Activated B cell treated with CpG ODN at 0.5 μM for 24 hours (primary cell): ENCODE data around the gene RPN1. TPM values are rescaled to one million over a fixed set of nuclear protein-coding genes. Genes with fewer than 3 reads are reported as not detected.

Experiments
- ATAC-seq: fragments of 200-7000 bp; cut with Tn5 transposase; one replicate; pipeline ENCODE4 v1.10.0; 2021; ENCODE audit warnings: low read depth, mild to moderate bottlenecking, moderate library complexity
- CTCF ChIA-PET: fragments of 350-600 bp; sonication (Branson Sonifier 250); formaldehyde crosslinking; loops from one replicate; lab custom pipeline; 2021; ENCODE audit warnings: antibody characterized with exemption; lab: Charles Lee
- POLR2A ChIA-PET: fragments of 350-600 bp; sonication (Branson Sonifier 250); formaldehyde crosslinking; loops from one replicate; lab custom pipeline; 2021; ENCODE audit warnings: antibody characterized with exemption; lab: Charles Lee
- DNase-seq: peaks from one replicate; pipeline ENCODE4 v3.0.0; 2022
- H3K27ac Mint-ChIP-seq: one replicate; pipeline ENCODE4 v1.8.0; 2020; ENCODE audit warnings: mixed read lengths
- H3K27me3 Mint-ChIP-seq: one replicate; pipeline ENCODE4 v1.8.0; 2021; ENCODE audit warnings: mixed read lengths
- H3K36me3 Mint-ChIP-seq: one replicate; pipeline ENCODE4 v1.8.0; 2021; ENCODE audit warnings: low read depth, mixed read lengths
- H3K4me1 Mint-ChIP-seq: one replicate; pipeline ENCODE4 v1.8.0; 2021; ENCODE audit warnings: mixed read lengths
- H3K4me3 Mint-ChIP-seq: one replicate; pipeline ENCODE4 v1.8.0; 2020; ENCODE audit warnings: mild to moderate bottlenecking, mixed read lengths
- H3K9me3 Mint-ChIP-seq: one replicate; pipeline ENCODE4 v1.8.0; 2020; ENCODE audit warnings: mixed read lengths
- CTCF ChIP-seq: fragments of 200-600 bp; IDR thresholded peaks from one replicate; pipeline ENCODE4 v1.8.0; 2022; ENCODE audit warnings: antibody characterized with exemption, mild to moderate bottlenecking
- intact Hi-C: fragments of 100-400 bp; cut with micrococcal nuclease; formaldehyde crosslinking; loops from one replicate; pipeline ENCODE4 v1.15.1; 2024
- total RNA-seq: library from RNA; stranded (reverse); gene quantifications from 2 replicates; pipeline ENCODE4 v1.2.3, GENCODE V29; 2022

RPN1 gene
- total RNA-seq, 1 donor from 2014 or later, result 93.4 TPM

- H3K4me1 Mint-ChIP-seq, result peaks cover 38% of the 10 kb centered on the region
- CTCF ChIA-PET, result interaction anchor here (0.7 to 2.5 kb wide), 2 partner anchors 9 to 31 kb away, joined by 3 to 5 read pairs; no protein-coding TSS in a partner anchor
- peak overlapping the region; percentile 89 for H3K4me3 Mint-ChIP-seq
- intact Hi-C loops, result no loop called here
- ATAC-seq (no peak), DNase-seq (no peak)
- no peak for TF ChIP-seq CTCF
- no peaks in the 10 kb centered on the region for H3K9me3 Mint-ChIP-seq
- H3K36me3 Mint-ChIP-seq, result peaks cover 10% of the 10 kb centered on the region
- no peaks in the 10 kb centered on the region for H3K27me3 Mint-ChIP-seq
- H3K27ac Mint-ChIP-seq, result peak overlapping the region; percentile 71
- POLR2A ChIA-PET, result interaction anchor here (2.4 to 2.8 kb wide), 3 partner anchors 31 to 230 kb away, joined by 19 to 62 read pairs (median 21); partner anchors contain the start of gene ACAD9
Measured at GRCh38 chr3:128648940-128649663, 1.5 kb downstream of the RPN1 start.

DNA sequence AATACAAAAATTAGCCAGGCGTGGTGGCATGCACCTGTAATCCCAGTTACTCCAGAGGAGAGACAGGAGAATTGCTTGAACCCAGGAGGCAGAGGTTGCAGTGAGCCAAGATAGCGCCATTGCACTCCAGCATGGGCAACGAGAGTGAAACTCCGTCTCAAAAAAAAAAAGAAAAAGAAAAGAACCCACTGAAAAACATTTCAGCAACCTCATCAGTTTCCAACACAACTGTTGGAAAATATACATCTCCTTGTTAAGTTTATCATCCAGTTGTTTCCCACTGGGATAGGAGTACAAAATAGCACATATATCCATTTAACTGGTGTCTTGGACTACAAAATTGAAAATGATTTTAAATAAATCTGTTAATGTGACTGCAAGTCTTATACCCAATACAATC is 2.2 kb downstream of the RPN1 start:
- peaks cover 33% of the 10 kb centered on the region for H3K4me1 Mint-ChIP-seq
- POLR2A ChIA-PET, result no interaction called here
- ATAC-seq (no peak), DNase-seq (no peak)
- H3K27ac Mint-ChIP-seq, result no peak overlapping the region
- TF ChIP-seq CTCF, result no peak
- intact Hi-C loops, result no loop called here
- H3K4me3 Mint-ChIP-seq, result no peak overlapping the region
- H3K27me3 Mint-ChIP-seq, result no peaks in the 10 kb centered on the region
- H3K9me3 Mint-ChIP-seq, result no peaks in the 10 kb centered on the region
- CTCF ChIA-PET, result interaction anchor here (1.3 to 2.5 kb wide), 2 partner anchors 30 to 146 kb away, joined by 3 to 5 read pairs; no protein-coding TSS in a partner anchor
- H3K36me3 Mint-ChIP-seq, result peaks cover 16% of the 10 kb centered on the region

GRCh38 chr3:128647307-128647706 is 3.3 kb downstream of the RPN1 start:
- no peak for ATAC-seq
- CTCF ChIA-PET, result interaction anchor here (1.3 to 2.5 kb wide), 2 partner anchors 29 to 147 kb away, joined by 3 to 5 read pairs; no protein-coding TSS in a partner anchor
- Mint-ChIP-seq H3K4me3 (no peak overlapping the region), H3K4me1 (peaks cover 33% of the 10 kb centered on the region), H3K27me3 (no peaks in the 10 kb centered on the region), H3K9me3 (no peaks in the 10 kb centered on the region), H3K27ac (no peak overlapping the region), H3K36me3 (peaks cover 25% of the 10 kb centered on the region)
- DNase-seq, result no peak
- intact Hi-C loops, result no loop called here
- TF ChIP-seq CTCF, result no peak
- POLR2A ChIA-PET, result no interaction called here

DNA sequence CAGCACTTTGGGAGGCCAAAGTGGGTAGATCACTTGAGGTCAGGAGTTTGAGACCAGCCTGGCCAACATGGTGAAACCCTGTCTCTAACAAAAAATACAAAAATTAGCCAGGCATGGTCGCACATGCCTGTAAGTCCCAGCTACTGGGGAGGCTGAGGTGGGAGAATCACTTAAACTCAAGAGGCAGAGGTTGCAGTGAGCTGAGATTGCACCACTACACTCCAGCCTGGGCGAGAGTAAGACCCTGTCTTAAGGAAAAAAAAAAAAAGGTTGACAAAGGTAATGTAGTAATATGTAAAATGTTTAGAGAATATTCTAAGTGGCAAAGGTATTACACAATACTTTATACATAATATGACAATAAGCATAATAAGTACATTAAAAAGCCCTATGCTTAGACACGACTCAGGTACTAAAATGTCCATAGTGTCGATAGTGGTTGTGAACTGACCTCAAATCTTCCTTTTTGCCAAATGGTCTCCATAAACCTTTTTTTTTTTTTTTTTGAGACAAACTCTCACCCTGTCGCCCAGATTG is 16.5 kb downstream of the RPN1 start:
- intact Hi-C loops, result no loop called here
- Mint-ChIP-seq H3K9me3 (no peaks in the 10 kb centered on the region), H3K27ac (no peak overlapping the region), H3K36me3 (peaks cover 58% of the 10 kb centered on the region), H3K4me1 (no peaks in the 10 kb centered on the region), H3K4me3 (no peak overlapping the region), H3K27me3 (no peaks in the 10 kb centered on the region)
- POLR2A ChIA-PET, result no interaction called here
- CTCF ChIA-PET, result no interaction called here
- TF ChIP-seq CTCF, result no peak
- DNase-seq (no peak), ATAC-seq (no peak)

DNA sequence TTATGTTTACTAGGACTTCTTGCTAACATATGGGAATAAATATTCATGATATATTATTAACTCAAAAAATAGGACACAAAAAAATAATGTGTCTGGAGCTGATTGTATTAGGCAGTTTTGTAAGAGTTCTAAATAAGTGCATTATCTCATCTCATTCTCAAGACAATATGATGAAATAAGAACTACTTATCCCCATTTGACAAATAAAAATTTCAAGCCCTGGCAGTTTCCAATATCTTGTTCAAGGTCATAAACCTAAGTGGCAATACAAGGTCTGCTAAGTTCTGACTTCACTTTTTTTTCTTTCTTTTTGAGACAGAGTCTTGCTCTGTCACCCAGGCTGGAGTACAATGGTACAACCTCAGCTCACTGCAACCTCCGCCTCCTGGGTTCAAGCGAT is 18.3 kb downstream of the RPN1 start:
- Mint-ChIP-seq H3K36me3 (peaks cover 60% of the 10 kb centered on the region), H3K27ac (no peak overlapping the region), H3K27me3 (no peaks in the 10 kb centered on the region), H3K4me1 (no peaks in the 10 kb centered on the region), H3K4me3 (no peak overlapping the region), H3K9me3 (no peaks in the 10 kb centered on the region)
- ChIA-PET POLR2A (interaction anchor here (0.7 kb wide), 1 partner anchor 43 kb away, joined by 3 read pairs; no protein-coding TSS in a partner anchor), CTCF (no interaction called here)
- DNase-seq (no peak), ATAC-seq (no peak)
- TF ChIP-seq CTCF, result no peak
- intact Hi-C loops, result no loop called here
